NCI-H1417 (cell line): ENCODE data around the gene GRIN3A.
"Not testable (repeated sequence)": the region's sequence is repeated elsewhere in the genome, so short reads cannot be mapped to it uniquely, and the experiment has no call there.

Source experiments
- DNase-seq, 3 experiments: peaks; one replicate each; lab custom pipeline; 2025; lab: John Stamatoyannopoulos, UW

Gene GRIN3A

GRCh38 chr9:101632611-101633010 lies 105.8 kb downstream of the GRIN3A start:
- DNase-seq, result no peak

GRCh38 chr9:101631892-101632291 lies 106.6 kb downstream of the GRIN3A start:
- DNase-seq, result no peak

GRCh38 chr9:101629636-101630035 lies 108.8 kb downstream of the GRIN3A start:
- DNase-seq, result no peak

- no peak for DNase-seq
These were observed 110.3 kb downstream of the GRIN3A start for GRCh38 chr9:101628173-101628572.

GRCh38 chr9:101626295-101626694 lies 112.2 kb downstream of the GRIN3A start:
- DNase-seq, result no peak

GRCh38 chr9:101625876-101626275 lies 112.6 kb downstream of the GRIN3A start:
- no peak for DNase-seq

- DNase-seq, result no peak
These were observed 118.0 kb downstream of the GRIN3A start for GRCh38 chr9:101620452-101620851.

GRCh38 chr9:101618698-101619097 lies 119.7 kb downstream of the GRIN3A start:
- no peak for DNase-seq

- no peak for DNase-seq
These were observed 132.9 kb downstream of the GRIN3A start for GRCh38 chr9:101605547-101605946.

- no peak for DNase-seq
These were observed 134.2 kb downstream of the GRIN3A start for GRCh38 chr9:101604296-101604695.

- DNase-seq, result peak; percentile 38 to 93 (median 65)
These were observed 136.3 kb downstream of the GRIN3A start for GRCh38 chr9:101601904-101602765.

GRCh38 chr9:101594796-101595195 lies 143.7 kb downstream of the GRIN3A start, which contains the start of gene PPP3R2:
Gene PPP3R2, minus strand, starts transcription at chr9:101594969. Its CDS starts 48 bp downstream, at chr9:101594921.
- DNase-seq, result no peak

- DNase-seq, result no peak
These were observed 145.1 kb downstream of the GRIN3A start for GRCh38 chr9:101593345-101593744.

- DNase-seq, result no peak
These were observed 145.7 kb downstream of the GRIN3A start for GRCh38 chr9:101592788-101593187.

- no peak for DNase-seq
These were observed 146.5 kb downstream of the GRIN3A start for GRCh38 chr9:101591787-101592446.

GRCh38 chr9:101590901-101591300 lies 147.5 kb downstream of the GRIN3A start:
- DNase-seq, result no peak

- DNase-seq, result not testable (repeated sequence)
These were observed 148.4 kb downstream of the GRIN3A start for GRCh38 chr9:101590074-101590473.

GRCh38 chr9:101587332-101588043 lies 151.0 kb downstream of the GRIN3A start:
- DNase-seq, result no peak

GRCh38 chr9:101586651-101587050 lies 151.8 kb downstream of the GRIN3A start:
- no peak for DNase-seq

- no peak for DNase-seq
These were observed 152.7 kb downstream of the GRIN3A start for GRCh38 chr9:101585740-101586139.

- DNase-seq, result no peak
These were observed 155.9 kb downstream of the GRIN3A start for GRCh38 chr9:101582553-101582952.

- DNase-seq, result no peak
These were observed 158.5 kb downstream of the GRIN3A start for GRCh38 chr9:101579711-101580545.
